Measurements from ENCODE around the gene EIF2A.

The EIF2A gene

GRCh38 chr3:150509780-150510179 is 36.8 kb upstream of the EIF2A start:
- no peaks in the 10 kb centered on the region for H3K36me3 Mint-ChIP-seq (ENCODE audit: low read depth)
- TF ChIP-seq CTCF (IDR thresholded peaks at IDR 0.05; ENCODE audit: unreplicated experiment in 3 of 3), result no peak
- peaks cover 6% of the 10 kb centered on the region for H3K9me3 Mint-ChIP-seq
- H3K27me3 Mint-ChIP-seq (ENCODE audit: low read depth), result no peaks in the 10 kb centered on the region
- H3K27ac Mint-ChIP-seq, result no peak overlapping the region
- H3K4me1 Mint-ChIP-seq, result no peaks in the 10 kb centered on the region
- H3K4me3 Mint-ChIP-seq, result no peak overlapping the region

GRCh38 chr3:150511122-150511821 is 35.3 kb upstream of the EIF2A start:
- no peaks in the 10 kb centered on the region for H3K36me3 Mint-ChIP-seq (ENCODE audit: low read depth)
- no peak for TF ChIP-seq CTCF (IDR thresholded peaks at IDR 0.05; ENCODE audit: unreplicated experiment in 3 of 3)

GRCh38 chr3:150515210-150515609 is 31.4 kb upstream of the EIF2A start:
- H3K4me3 Mint-ChIP-seq, result no peak overlapping the region
- H3K27ac Mint-ChIP-seq, result no peak overlapping the region
- no peaks in the 10 kb centered on the region for H3K4me1 Mint-ChIP-seq
- no peaks in the 10 kb centered on the region for H3K36me3 Mint-ChIP-seq (ENCODE audit: low read depth)
- TF ChIP-seq CTCF (IDR thresholded peaks at IDR 0.05; ENCODE audit: unreplicated experiment in 3 of 3), result no peak
- peaks cover 5% of the 10 kb centered on the region for H3K9me3 Mint-ChIP-seq
- H3K27me3 Mint-ChIP-seq (ENCODE audit: low read depth), result no peaks in the 10 kb centered on the region

More at GRCh38 chr3:150511122-150511821, 35.3 kb upstream of the EIF2A start:
- Mint-ChIP-seq H3K4me3 (no peak overlapping the region), H3K27ac (no peak overlapping the region), H3K9me3 (peaks cover 9% of the 10 kb centered on the region), H3K27me3 (ENCODE audit: low read depth) (no peaks in the 10 kb centered on the region), H3K4me1 (no peaks in the 10 kb centered on the region)

- Mint-ChIP-seq H3K9me3 (peaks cover 5% of the 10 kb centered on the region), H3K4me3 (no peak overlapping the region), H3K4me1 (peaks cover 5% of the 10 kb centered on the region), H3K27me3 (ENCODE audit: low read depth) (no peaks in the 10 kb centered on the region), H3K27ac (no peak overlapping the region), H3K36me3 (ENCODE audit: low read depth) (no peaks in the 10 kb centered on the region)
- TF ChIP-seq CTCF (IDR thresholded peaks at IDR 0.05; ENCODE audit: unreplicated experiment in 3 of 3), result no peak
Observed at GRCh38 chr3:150519026-150519425, 27.6 kb upstream of the EIF2A start.

- no peaks in the 10 kb centered on the region for H3K36me3 Mint-ChIP-seq (ENCODE audit: low read depth)
- peaks cover 5% of the 10 kb centered on the region for H3K9me3 Mint-ChIP-seq
- H3K4me3 Mint-ChIP-seq, result no peak overlapping the region
- TF ChIP-seq CTCF (IDR thresholded peaks at IDR 0.05; ENCODE audit: unreplicated experiment in 3 of 3), result no peak
- no peak overlapping the region for H3K27ac Mint-ChIP-seq
- H3K27me3 Mint-ChIP-seq (ENCODE audit: low read depth), result no peaks in the 10 kb centered on the region
- peaks cover 5% of the 10 kb centered on the region for H3K4me1 Mint-ChIP-seq
Observed at GRCh38 chr3:150520408-150520807, 26.2 kb upstream of the EIF2A start.

- peak overlapping the region in 2 of 3 experiments; percentile 1 to 8 for H3K27ac Mint-ChIP-seq
- H3K27me3 Mint-ChIP-seq (ENCODE audit: low read depth), result no peaks in the 10 kb centered on the region
- H3K36me3 Mint-ChIP-seq (ENCODE audit: low read depth), result no peaks in the 10 kb centered on the region
- no peak for TF ChIP-seq CTCF (IDR thresholded peaks at IDR 0.05; ENCODE audit: unreplicated experiment in 3 of 3)
- H3K9me3 Mint-ChIP-seq, result no peaks in the 10 kb centered on the region
- peaks cover 5% of the 10 kb centered on the region for H3K4me1 Mint-ChIP-seq
- H3K4me3 Mint-ChIP-seq, result no peak overlapping the region
Observed at GRCh38 chr3:150521463-150521862, 25.1 kb upstream of the EIF2A start.
